ENCODE measurements around the gene CAMSAP1.
"Not testable (repeated sequence)": the region's sequence is repeated elsewhere in the genome, so short reads cannot be mapped to it uniquely, and the experiment has no call there.

CAMSAP1 gene

GRCh38 chr9:135903786-135904520 lies 3.4 kb downstream of the CAMSAP1 start:
- peaks cover 9% of the 10 kb centered on the region for H3K9me3 ChIP-seq
- no peak for DNase-seq (ENCODE audit: low spot score in 2 of 2)
- no peaks in the 10 kb centered on the region for H3K27me3 ChIP-seq (ENCODE audit: low read depth)
- H3K36me3 ChIP-seq (replicated peaks): peaks cover 2% of the 10 kb centered on the region; the same call in 1 of the 2 replicates
- H3K4me3 ChIP-seq: no peak overlapping the region
- peaks cover 12% of the 10 kb centered on the region for H3K4me1 ChIP-seq
- in situ Hi-C loops (cut with MboI; ENCODE audit: low sequenced_read_pairs): no loop called here

GRCh38 chr9:135903358-135903656 lies 4.0 kb downstream of the CAMSAP1 start:
- in situ Hi-C loops (cut with MboI; ENCODE audit: low sequenced_read_pairs): no loop called here
- Histone ChIP-seq H3K36me3 (replicated peaks) (no peaks in the 10 kb centered on the region), H3K4me1 (peaks cover 6% of the 10 kb centered on the region), H3K27me3 (ENCODE audit: low read depth) (no peaks in the 10 kb centered on the region), H3K4me3 (no peak overlapping the region), H3K9me3 (peaks cover 8% of the 10 kb centered on the region; the same call in 1 of the 2 replicates)
- DNase-seq (ENCODE audit: low spot score in 2 of 2): no peak

DNA sequence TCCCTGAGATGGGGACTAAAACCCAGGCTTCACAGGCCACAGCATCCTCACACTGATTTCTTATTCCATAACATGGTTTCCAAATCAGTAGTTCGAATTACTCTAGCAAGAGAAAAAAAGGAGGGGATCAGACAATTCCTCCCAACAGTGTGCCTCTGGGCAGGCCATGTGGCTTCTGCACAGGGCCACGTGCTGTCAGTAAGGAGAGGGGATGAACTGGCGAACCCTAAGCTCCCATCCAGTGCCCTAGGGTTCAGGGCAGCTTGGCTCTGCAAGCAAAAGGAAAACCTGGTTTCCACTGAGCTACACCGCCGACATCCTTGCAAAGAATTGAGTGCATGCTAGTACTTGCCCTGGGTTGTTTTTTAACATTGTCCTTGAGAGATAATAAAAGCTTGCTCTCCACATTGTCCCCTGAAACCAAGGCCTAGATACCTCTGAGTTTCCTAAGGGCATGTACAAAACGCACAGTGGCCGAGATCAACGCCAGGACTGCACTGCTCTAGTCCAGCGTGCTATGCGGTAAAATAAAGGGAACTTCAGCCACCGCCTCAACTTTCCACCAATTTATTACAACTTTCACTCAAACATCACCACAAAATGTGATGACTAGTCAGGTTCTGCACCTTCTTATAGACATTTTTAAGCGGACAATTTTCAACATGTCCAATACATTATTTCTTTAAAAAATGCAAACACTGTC lies 4.5 kb downstream of the CAMSAP1 start:
- H3K9me3 ChIP-seq: peaks cover 8% of the 10 kb centered on the region; the same call in 1 of the 2 replicates
- peaks cover 3% of the 10 kb centered on the region; the same call in 1 of the 2 replicates for H3K4me1 ChIP-seq
- H3K36me3 ChIP-seq (replicated peaks): no peaks in the 10 kb centered on the region
- H3K27me3 ChIP-seq (ENCODE audit: low read depth): no peaks in the 10 kb centered on the region
- in situ Hi-C loops (cut with MboI; ENCODE audit: low sequenced_read_pairs): no loop called here
- no peak overlapping the region for H3K4me3 ChIP-seq
- DNase-seq (ENCODE audit: low spot score in 2 of 2): no peak

GRCh38 chr9:135901826-135902225 lies 5.5 kb downstream of the CAMSAP1 start:
- H3K27me3 ChIP-seq (ENCODE audit: low read depth): no peaks in the 10 kb centered on the region
- no peak overlapping the region for H3K4me3 ChIP-seq
- H3K36me3 ChIP-seq (replicated peaks): no peaks in the 10 kb centered on the region
- in situ Hi-C loops (cut with MboI; ENCODE audit: low sequenced_read_pairs): no loop called here
- H3K9me3 ChIP-seq: peaks cover 11% of the 10 kb centered on the region
- H3K4me1 ChIP-seq: peaks cover 3% of the 10 kb centered on the region; the same call in 1 of the 2 replicates
- no peak for DNase-seq (ENCODE audit: low spot score in 2 of 2)

DNA sequence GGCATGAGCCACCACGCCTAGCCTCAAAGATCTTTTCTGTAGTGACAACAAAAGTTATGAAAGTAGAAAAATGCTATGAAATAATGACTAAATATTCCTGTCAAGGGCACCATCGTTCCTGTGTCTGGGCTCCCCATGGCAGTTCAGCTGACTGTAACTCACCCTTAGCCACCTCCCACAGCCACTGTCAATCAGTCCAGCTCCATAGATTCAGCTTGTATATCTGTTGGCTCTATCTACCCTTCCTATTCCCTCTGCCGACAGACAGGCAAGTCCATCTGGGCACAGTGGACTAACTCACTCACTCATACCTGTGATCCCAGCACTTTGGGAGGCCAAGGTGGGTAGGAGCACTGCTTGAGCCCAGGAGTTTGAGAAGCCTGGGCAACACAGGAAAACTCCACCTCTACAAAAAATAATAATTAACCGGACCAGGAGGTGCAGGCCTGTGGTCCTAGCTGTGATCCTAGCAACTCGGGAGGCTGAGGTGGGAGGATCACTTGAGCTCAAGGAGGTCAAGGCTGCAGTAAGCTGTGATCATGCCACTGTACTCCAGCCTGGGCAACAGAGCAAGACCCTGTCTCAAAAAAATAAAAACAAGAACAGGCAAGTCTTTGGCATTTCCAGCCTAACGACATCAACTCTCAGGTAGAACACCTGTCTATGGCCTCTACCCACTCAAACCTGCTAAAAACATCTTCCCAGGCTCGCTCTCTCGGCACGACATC lies 6.2 kb downstream of the CAMSAP1 start:
- no peaks in the 10 kb centered on the region; the same call in 1 of the 2 replicates for H3K36me3 ChIP-seq (replicated peaks)
- peaks cover 11% of the 10 kb centered on the region for H3K9me3 ChIP-seq
- H3K4me3 ChIP-seq: no peak overlapping the region
- H3K4me1 ChIP-seq: peaks cover under 1% of the 10 kb centered on the region; the same call in 1 of the 2 replicates
- no peak for DNase-seq (ENCODE audit: low spot score in 2 of 2)
- no peaks in the 10 kb centered on the region for H3K27me3 ChIP-seq (ENCODE audit: low read depth)
- in situ Hi-C loops (cut with MboI; ENCODE audit: low sequenced_read_pairs): no loop called here

DNA sequence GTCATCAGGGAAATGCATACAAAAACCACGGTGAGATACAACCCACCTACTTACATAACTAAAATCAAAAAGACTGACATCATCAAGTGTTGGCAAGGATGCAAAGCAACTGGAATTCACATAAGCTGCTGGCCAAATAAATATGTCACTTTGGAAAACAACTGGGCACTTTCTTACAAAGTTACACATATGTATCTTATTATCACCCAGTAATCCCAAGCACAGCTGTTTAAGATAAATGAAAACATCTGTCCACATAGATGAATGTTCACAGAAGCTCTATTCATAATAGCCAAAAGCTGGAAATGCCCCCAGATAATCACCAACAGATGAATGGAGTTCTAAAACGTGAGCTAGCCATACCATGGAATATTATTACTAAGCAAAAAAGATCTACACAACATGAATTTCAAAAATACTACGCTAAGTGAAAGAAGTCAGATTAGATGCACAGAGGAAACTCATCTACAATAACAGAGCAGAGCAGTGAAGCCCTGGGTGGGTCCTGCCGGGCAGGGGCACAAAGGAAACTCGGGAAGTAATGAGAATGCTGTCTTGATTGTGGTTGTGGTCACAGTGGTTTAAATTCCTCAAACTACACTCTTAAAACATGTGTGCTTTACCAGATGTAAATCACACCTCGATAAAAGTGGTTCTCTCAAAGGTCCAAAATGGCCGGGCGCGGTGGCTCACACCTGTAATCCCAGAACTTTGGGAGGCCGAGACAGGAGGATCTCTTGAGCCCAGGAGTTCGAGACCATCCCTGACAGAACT lies 8.5 kb downstream of the CAMSAP1 start:
- Histone ChIP-seq H3K36me3 (replicated peaks) (peaks cover 6% of the 10 kb centered on the region; the same call in 1 of the 2 replicates), H3K4me3 (no peak overlapping the region), H3K9me3 (peaks cover 15% of the 10 kb centered on the region), H3K27me3 (ENCODE audit: low read depth) (no peaks in the 10 kb centered on the region), H3K4me1 (no peaks in the 10 kb centered on the region)
- in situ Hi-C loops (cut with MboI; ENCODE audit: low sequenced_read_pairs): no loop called here
- DNase-seq (ENCODE audit: low spot score in 2 of 2): no peak

DNA sequence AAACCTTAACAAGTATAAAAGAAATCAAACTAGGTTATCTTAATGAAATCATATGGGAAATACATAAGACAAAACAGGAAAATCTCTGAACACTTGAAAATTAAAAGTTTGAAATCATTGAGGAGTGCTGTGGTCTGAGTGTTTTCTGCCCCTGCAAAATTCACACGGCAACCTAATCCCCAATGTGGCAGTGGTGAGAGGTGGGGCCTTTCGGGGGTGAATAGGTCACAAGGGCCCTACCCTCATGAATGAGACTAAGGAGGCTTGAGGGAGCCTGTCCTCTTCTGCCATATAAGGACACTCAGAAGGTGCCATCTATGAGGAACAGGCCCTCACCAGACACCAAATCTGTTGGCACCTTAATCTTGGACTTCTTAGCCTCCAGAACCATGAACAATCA lies 10.7 kb downstream of the CAMSAP1 start:
- H3K36me3 ChIP-seq (replicated peaks): peaks cover 6% of the 10 kb centered on the region; the same call in 1 of the 2 replicates
- H3K4me3 ChIP-seq: no peak overlapping the region
- in situ Hi-C loops (cut with MboI; ENCODE audit: low sequenced_read_pairs): no loop called here
- peaks cover 15% of the 10 kb centered on the region for H3K9me3 ChIP-seq
- no peaks in the 10 kb centered on the region for H3K4me1 ChIP-seq
- DNase-seq (ENCODE audit: low spot score in 2 of 2): no peak
- H3K27me3 ChIP-seq (ENCODE audit: low read depth): no peaks in the 10 kb centered on the region

DNA sequence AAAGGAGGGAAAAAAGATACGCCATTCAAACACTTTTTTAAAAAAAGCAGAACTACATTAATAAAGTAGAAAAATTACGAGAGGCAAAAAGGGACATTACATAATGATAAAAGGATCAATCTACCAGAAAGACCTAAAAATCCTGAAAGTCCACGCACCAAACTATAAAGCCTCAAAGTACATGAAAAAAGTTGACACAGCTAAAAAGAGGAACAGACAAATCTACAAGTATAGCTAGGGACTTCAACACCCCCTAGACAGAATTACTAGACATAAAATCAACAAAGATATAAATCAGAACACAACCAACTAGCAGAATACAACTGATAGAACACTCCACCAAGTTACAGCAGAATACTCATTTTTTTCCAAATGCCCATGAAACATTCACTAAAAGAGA lies 11.1 kb downstream of the CAMSAP1 start:
- Histone ChIP-seq H3K4me1 (no peaks in the 10 kb centered on the region), H3K27me3 (ENCODE audit: low read depth) (no peaks in the 10 kb centered on the region), H3K36me3 (replicated peaks) (peaks cover 6% of the 10 kb centered on the region; the same call in 1 of the 2 replicates), H3K9me3 (peaks cover 15% of the 10 kb centered on the region), H3K4me3 (no peak overlapping the region)
- DNase-seq (ENCODE audit: low spot score in 2 of 2): no peak
- in situ Hi-C loops (cut with MboI; ENCODE audit: low sequenced_read_pairs): no loop called here

DNA sequence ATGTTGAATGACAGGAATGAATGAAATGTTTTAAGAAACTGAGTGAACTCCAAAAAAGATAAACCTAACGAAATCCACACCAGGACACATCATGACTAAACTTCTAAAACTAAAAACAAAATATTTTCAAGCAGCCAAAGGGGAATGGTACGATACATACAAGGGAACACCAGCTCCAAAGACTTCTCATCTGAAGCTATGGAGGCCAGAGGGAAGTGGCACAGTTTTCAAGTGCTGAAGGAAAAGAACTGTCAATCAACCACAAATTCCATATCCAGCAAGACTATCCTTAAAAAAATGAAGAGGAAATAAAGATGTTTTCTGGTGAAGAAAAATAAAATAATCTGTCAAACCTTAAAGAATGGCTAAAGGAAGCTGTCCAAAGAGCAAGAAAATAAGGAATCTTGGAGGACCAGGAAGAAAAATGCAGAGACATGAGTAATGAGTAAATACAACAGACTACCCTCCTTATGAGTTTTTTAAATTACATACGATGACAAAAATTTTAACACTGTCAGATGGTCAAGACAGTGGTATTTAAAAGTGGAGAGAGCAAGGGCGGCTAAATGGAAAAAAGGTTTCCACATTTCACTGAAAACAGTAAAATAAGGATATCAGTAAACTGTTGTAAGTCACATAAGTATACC lies 12.0 kb downstream of the CAMSAP1 start:
- no peak for DNase-seq (ENCODE audit: low spot score in 2 of 2)
- in situ Hi-C loops (cut with MboI; ENCODE audit: low sequenced_read_pairs): no loop called here
- peaks cover 6% of the 10 kb centered on the region; the same call in 1 of the 2 replicates for H3K36me3 ChIP-seq (replicated peaks)
- H3K4me3 ChIP-seq: no peak overlapping the region
- no peaks in the 10 kb centered on the region for H3K4me1 ChIP-seq
- no peaks in the 10 kb centered on the region for H3K27me3 ChIP-seq (ENCODE audit: low read depth)
- H3K9me3 ChIP-seq: peaks cover 15% of the 10 kb centered on the region

DNA sequence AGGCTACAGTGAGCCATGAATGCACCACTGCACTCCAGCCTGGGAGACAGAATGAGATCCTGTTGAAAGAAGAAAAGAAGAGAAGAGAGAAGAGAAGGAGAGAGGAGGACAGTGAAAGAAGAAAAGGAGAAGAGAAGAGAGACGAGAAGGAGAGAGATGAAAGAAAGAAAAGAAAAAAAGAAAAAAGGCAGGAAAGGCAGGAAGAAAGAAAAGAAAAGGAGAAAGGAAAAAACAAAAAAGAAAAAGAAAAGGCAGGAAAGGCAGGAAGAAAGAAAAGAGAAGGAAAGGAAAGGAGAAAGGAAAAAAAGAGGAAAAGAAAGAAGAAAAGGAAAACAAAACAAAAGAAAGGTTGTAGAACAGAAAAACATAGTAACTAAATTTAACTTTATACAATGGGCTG lies 14.2 kb downstream of the CAMSAP1 start:
- no peak for DNase-seq (ENCODE audit: low spot score in 2 of 2)
- in situ Hi-C loops (cut with MboI; ENCODE audit: low sequenced_read_pairs): no loop called here
- Histone ChIP-seq H3K4me3 (no peak overlapping the region), H3K4me1 (no peaks in the 10 kb centered on the region), H3K9me3 (peaks cover 7% of the 10 kb centered on the region), H3K36me3 (replicated peaks) (peaks cover 6% of the 10 kb centered on the region; the same call in 1 of the 2 replicates), H3K27me3 (ENCODE audit: low read depth) (no peaks in the 10 kb centered on the region)

- H3K27me3 ChIP-seq (ENCODE audit: low read depth); H3K4me1 ChIP-seq; DNase-seq (ENCODE audit: low spot score in 2 of 2); in situ Hi-C loops (cut with MboI; ENCODE audit: low sequenced_read_pairs); H3K4me3 ChIP-seq; H3K36me3 ChIP-seq (replicated peaks); H3K9me3 ChIP-seq: not testable (repeated sequence)
Measured at GRCh38 chr9:135892327-135892726, 15.0 kb downstream of the CAMSAP1 start.

- Histone ChIP-seq H3K4me3 (no peak overlapping the region), H3K36me3 (replicated peaks) (peaks cover 6% of the 10 kb centered on the region; the same call in 1 of the 2 replicates), H3K27me3 (ENCODE audit: low read depth) (no peaks in the 10 kb centered on the region), H3K4me1 (no peaks in the 10 kb centered on the region), H3K9me3 (peaks cover 4% of the 10 kb centered on the region)
- in situ Hi-C loops (cut with MboI; ENCODE audit: low sequenced_read_pairs): no loop called here
- no peak for DNase-seq (ENCODE audit: low spot score in 2 of 2)
Measured at GRCh38 chr9:135891027-135891631, 16.2 kb downstream of the CAMSAP1 start.

All from HAP-1 (cell line).